GM12878 (cell line): Measurements from ENCODE around the gene BIRC6. TPM values are rescaled to one million over a fixed set of nuclear protein-coding genes. Genes with fewer than 3 reads are reported as not detected.

Experiments
- ATF3 ChIP-seq: IDR thresholded peaks from 2 replicates; pipeline ENCODE4 v1.6.1; 2011; ENCODE audit warnings: low read depth, mild to moderate bottlenecking, low read length, moderate library complexity, borderline replicate concordance; ENCODE audit errors: extremely low read depth
- CBFB ChIP-seq: IDR thresholded peaks from 2 replicates; pipeline ENCODE4 v1.6.1; 2016; ENCODE audit warnings: antibody characterized with exemption, low read depth
- CHD1 ChIP-seq: IDR thresholded peaks from 2 replicates; pipeline ENCODE4 v1.6.1; 2012; ENCODE audit warnings: low read depth, low read length, improper control_type of control experiment
- ELK1 ChIP-seq: IDR thresholded peaks from 2 replicates; pipeline ENCODE4 v1.6.1; 2012; ENCODE audit warnings: low read depth, low read length, improper control_type of control experiment
- FOS ChIP-seq: IDR thresholded peaks from 3 replicates; pipeline ENCODE4 v1.6.1; 2011; ENCODE audit warnings: borderline replicate concordance; ENCODE audit not compliant: insufficient read length; ENCODE audit errors: extremely low read depth
- GABPA ChIP-seq: IDR thresholded peaks from 2 replicates; pipeline ENCODE4 v1.6.1; 2014; ENCODE audit warnings: antibody characterized with exemption, low read depth, mild to moderate bottlenecking, inconsistent platforms
- HDAC2 ChIP-seq: fragments of 200-600 bp; sonication (generic); IDR thresholded peaks from 2 replicates; pipeline ENCODE4 v1.6.1; 2017
- MYC ChIP-seq: IDR thresholded peaks from 2 replicates; pipeline ENCODE4 v1.6.1; 2011; ENCODE audit warnings: mild to moderate bottlenecking, low read length, moderate library complexity, inconsistent platforms; ENCODE audit not compliant: insufficient read depth, insufficient replicate concordance, insufficient read length, severe bottlenecking
- NFXL1 ChIP-seq: fragments of 450-650 bp; IDR thresholded peaks from 2 replicates; pipeline ENCODE4 v1.6.1; 2017; ENCODE audit warnings: antibody characterized with exemption, mild to moderate bottlenecking, borderline replicate concordance
- PAX8 ChIP-seq: fragments of 450-650 bp; IDR thresholded peaks from 2 replicates; pipeline ENCODE4 v1.6.1; 2017; ENCODE audit warnings: mild to moderate bottlenecking, moderate library complexity
- PKNOX1 ChIP-seq: fragments of 450-650 bp; IDR thresholded peaks from 2 replicates; pipeline ENCODE4 v1.6.1; 2016; ENCODE audit warnings: mild to moderate bottlenecking
- POU2F2 ChIP-seq: IDR thresholded peaks from 3 replicates; pipeline ENCODE4 v1.6.1; 2011; ENCODE audit warnings: low read depth, mild to moderate bottlenecking, low read length, borderline replicate concordance
- RAD51 ChIP-seq: fragments of 450-650 bp; IDR thresholded peaks from 2 replicates; pipeline ENCODE4 v1.6.1; 2016; ENCODE audit warnings: moderate library complexity, mild to moderate bottlenecking, inconsistent platforms
- SMAD1 ChIP-seq: fragments of 450-650 bp; IDR thresholded peaks from 2 replicates; pipeline ENCODE4 v1.6.1; 2018; ENCODE audit warnings: mild to moderate bottlenecking, low read depth; ENCODE audit not compliant: partially characterized antibody
- SPI1 ChIP-seq: IDR thresholded peaks from 2 replicates; pipeline ENCODE4 v1.6.1; 2011; ENCODE audit warnings: low read depth, mild to moderate bottlenecking, low read length, moderate library complexity, borderline replicate concordance; ENCODE audit not compliant: insufficient read depth
- SUZ12 ChIP-seq: fragments of 200-600 bp; sonication (generic); IDR thresholded peaks from one replicate; pipeline ENCODE4 v1.6.1; 2018; ENCODE audit warnings: antibody characterized with exemption, mild to moderate bottlenecking; ENCODE audit not compliant: unreplicated experiment
- YBX1 ChIP-seq: fragments of 450-650 bp; IDR thresholded peaks from 2 replicates; pipeline ENCODE4 v1.6.1; 2016; ENCODE audit warnings: antibody characterized with exemption
- ZBTB33 ChIP-seq: fragments of 450-650 bp; IDR thresholded peaks from 2 replicates; pipeline ENCODE4 v1.6.1; 2017; ENCODE audit warnings: mild to moderate bottlenecking
- polyA plus RNA-seq, 11 experiments: library from polyadenylated mRNA; depleted of rRNA in 4 of 11; unstranded in 6 of 11; stranded (reverse) in 5 of 11; fragments of >200 nt; fragmentation: Nextera tagmentation in 4 of 11; fragmentation: Illumina TruSeq in 1 of 11; extraction: Ambion mirVana in 4 of 11; extraction: Trizol in 1 of 11; gene quantifications; 1 replicate in 1 of 11; 2 replicates in 10 of 11; pipeline versions ENCODE4 v1.2.1 to v1.2.3, GENCODE V29; 2011 to 2016; ENCODE audit warnings: inconsistent platforms in 2 of 11, missing spikeins in 2 of 11, low read depth in 1 of 11
- total RNA-seq, 4 experiments: library from RNA; depleted of rRNA in 3 of 4; stranded (reverse); fragments of >200 nt in 3 of 4; fragmentation: Illumina TruSeq in 1 of 4; extraction: Trizol in 1 of 4; gene quantifications; 2 replicates each; pipeline versions ENCODE4 v1.2.1 to v1.2.3, GENCODE V29; 2013 to 2021
- TF ChIP-seq, protein P1 (sequence below): fragments of 150-350 bp; IDR thresholded peaks from 2 replicates; pipeline ENCODE4 v1.6.1; 2014; ENCODE audit warnings: mild to moderate bottlenecking, low read depth, low read length
- TF ChIP-seq, protein P2 (sequence below): fragments of 450-650 bp; formaldehyde crosslinking; IDR thresholded peaks from 2 replicates; pipeline ENCODE4 v1.4.0; 2020; ENCODE audit warnings: mild to moderate bottlenecking, moderate library complexity

BIRC6 gene
- total and polyA plus RNA-seq, 10 of the 15 experiments (the other 5 are each of a cell fraction or from before 2014, with no cell fraction given): 18.8 to 118 (median 55.0) TPM

- TF ChIP-seq PKNOX1: peak; percentile 38; the same call in 1 of the 2 replicates
- TF ChIP-seq ELK1: no peak
- TF ChIP-seq POU2F2: peak; percentile 46; the same call in 1 of the 3 replicates
- TF ChIP-seq HDAC2: no peak; the same call in 1 of the 2 replicates
- peak; percentile 81 for TF ChIP-seq CBFB
- TF ChIP-seq, protein P1, sequence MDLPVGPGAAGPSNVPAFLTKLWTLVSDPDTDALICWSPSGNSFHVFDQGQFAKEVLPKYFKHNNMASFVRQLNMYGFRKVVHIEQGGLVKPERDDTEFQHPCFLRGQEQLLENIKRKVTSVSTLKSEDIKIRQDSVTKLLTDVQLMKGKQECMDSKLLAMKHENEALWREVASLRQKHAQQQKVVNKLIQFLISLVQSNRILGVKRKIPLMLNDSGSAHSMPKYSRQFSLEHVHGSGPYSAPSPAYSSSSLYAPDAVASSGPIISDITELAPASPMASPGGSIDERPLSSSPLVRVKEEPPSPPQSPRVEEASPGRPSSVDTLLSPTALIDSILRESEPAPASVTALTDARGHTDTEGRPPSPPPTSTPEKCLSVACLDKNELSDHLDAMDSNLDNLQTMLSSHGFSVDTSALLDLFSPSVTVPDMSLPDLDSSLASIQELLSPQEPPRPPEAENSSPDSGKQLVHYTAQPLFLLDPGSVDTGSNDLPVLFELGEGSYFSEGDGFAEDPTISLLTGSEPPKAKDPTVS: no peak
- TF ChIP-seq GABPA: no peak
- TF ChIP-seq PAX8: no peak
- TF ChIP-seq FOS: no peak
- TF ChIP-seq SPI1: peak; percentile 11; the same call in 1 of the 2 replicates
- TF ChIP-seq YBX1: no peak
- no peak for TF ChIP-seq RAD51
- no peak for TF ChIP-seq NFXL1
- TF ChIP-seq ZBTB33: no peak
- TF ChIP-seq CHD1: no peak
- peak; percentile 72 for TF ChIP-seq MYC
- TF ChIP-seq SUZ12: no peak
- peak; percentile 25 for TF ChIP-seq SMAD1
- TF ChIP-seq ATF3: no peak
- TF ChIP-seq, protein P2, sequence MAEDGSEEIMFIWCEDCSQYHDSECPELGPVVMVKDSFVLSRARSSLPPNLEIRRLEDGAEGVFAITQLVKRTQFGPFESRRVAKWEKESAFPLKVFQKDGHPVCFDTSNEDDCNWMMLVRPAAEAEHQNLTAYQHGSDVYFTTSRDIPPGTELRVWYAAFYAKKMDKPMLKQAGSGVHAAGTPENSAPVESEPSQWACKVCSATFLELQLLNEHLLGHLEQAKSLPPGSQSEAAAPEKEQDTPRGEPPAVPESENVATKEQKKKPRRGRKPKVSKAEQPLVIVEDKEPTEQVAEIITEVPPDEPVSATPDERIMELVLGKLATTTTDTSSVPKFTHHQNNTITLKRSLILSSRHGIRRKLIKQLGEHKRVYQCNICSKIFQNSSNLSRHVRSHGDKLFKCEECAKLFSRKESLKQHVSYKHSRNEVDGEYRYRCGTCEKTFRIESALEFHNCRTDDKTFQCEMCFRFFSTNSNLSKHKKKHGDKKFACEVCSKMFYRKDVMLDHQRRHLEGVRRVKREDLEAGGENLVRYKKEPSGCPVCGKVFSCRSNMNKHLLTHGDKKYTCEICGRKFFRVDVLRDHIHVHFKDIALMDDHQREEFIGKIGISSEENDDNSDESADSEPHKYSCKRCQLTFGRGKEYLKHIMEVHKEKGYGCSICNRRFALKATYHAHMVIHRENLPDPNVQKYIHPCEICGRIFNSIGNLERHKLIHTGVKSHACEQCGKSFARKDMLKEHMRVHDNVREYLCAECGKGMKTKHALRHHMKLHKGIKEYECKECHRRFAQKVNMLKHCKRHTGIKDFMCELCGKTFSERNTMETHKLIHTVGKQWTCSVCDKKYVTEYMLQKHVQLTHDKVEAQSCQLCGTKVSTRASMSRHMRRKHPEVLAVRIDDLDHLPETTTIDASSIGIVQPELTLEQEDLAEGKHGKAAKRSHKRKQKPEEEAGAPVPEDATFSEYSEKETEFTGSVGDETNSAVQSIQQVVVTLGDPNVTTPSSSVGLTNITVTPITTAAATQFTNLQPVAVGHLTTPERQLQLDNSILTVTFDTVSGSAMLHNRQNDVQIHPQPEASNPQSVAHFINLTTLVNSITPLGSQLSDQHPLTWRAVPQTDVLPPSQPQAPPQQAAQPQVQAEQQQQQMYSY: no peak
Observed at GRCh38 chr2:32627814-32628579, 271.2 kb downstream of the BIRC6 start, which contains the start of gene TTC27 (continued).
